ENCODE measurements around the gene VWA7. TPM values are rescaled to one million over a fixed set of nuclear protein-coding genes. Genes with fewer than 3 reads are reported as not detected.

Gene VWA7
- polyA plus RNA-seq, 1 experiment = 0.29 TPM

DNA sequence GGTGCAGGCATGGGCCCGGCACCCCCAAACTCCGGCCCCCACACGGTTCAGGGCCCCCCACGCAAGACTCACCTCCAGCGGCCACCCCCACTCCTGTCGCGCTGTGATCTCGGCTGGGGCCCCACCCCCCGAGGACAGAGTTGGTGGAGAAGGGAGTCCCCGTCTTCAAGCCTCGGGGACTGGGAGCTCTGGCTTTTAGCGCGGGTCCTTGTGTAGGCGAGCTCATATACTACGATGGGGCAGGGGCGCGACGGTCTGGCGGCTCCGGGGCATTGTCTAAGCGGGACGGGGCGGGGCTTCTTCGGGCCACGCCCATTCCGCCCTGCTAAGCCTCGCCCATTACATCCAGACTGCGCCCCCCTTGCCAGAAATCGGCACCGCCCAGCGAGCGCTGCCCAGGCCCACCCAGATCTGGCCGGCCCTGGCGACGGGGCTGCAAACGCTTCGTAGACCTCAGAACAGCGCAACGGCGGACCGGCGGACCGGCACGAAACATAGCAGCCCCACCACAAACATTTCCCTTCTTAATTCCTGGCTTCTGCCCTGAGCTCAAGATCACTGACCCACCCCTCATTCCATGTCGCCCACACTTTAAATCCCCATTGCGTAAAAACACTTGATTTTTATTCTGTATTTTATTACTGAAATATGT, 47.0 kb downstream of the VWA7 start:
- Histone ChIP-seq H3K36me3 (ENCODE audit: control insufficient read depth, insufficient read depth, low read length) (peaks cover 26% of the 10 kb centered on the region), H3K27me3 (ENCODE audit: control insufficient read depth, insufficient read depth, low read length) (no peaks in the 10 kb centered on the region), H3K4me3 (ENCODE audit: low read depth, low read length) (peak overlapping the region; percentile 88)
- peak; percentile 21; the same call in 1 of the 2 replicates for TF ChIP-seq CTCF (IDR thresholded peaks at IDR 0.05; ENCODE audit: insufficient read depth, low read depth, low read length)
- CTCF ChIA-PET = interaction anchor here (0.6 to 4.6 kb wide), 17 partner anchors 8 to 141 kb away, joined by 3 to 28 read pairs (median 5); partner anchors contain the start of genes LSM2, LY6G6C, LY6G6D and MSH5
- POLR2A ChIA-PET = interaction anchor here (0.5 to 0.9 kb wide), 3 partner anchors 8 to 244 kb away, joined by 3 to 6 read pairs (median 4); no protein-coding TSS in a partner anchor
- DNase-seq (ENCODE audit: low read depth) = peak; percentile 53

DNA sequence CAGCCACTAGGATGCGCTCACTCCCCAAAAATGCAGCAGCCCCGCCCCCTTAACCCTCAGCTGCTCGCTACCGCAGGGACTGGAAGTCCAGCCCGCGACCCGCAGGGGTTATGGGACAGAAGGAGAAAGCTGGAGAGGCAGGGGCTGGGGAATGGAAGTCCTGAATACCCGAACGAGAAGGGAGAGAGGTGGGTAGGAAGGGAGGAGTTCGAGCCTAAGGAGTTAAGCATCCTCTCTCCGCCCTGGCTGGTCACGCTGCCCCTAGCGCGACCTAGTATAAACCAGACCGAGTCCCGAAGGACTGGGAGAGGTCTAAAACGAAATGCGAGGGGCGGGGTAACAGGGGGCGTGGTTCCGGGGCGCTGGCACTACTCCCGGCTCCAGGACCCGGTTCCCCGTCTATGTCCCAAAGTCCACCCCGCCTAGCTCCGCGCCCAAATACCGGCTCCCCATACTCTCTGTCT, 47.6 kb downstream of the VWA7 start:
- CTCF ChIA-PET = interaction anchor here (0.6 to 4.6 kb wide), 16 partner anchors 8 to 141 kb away, joined by 3 to 28 read pairs (median 6); partner anchors contain the start of genes LY6G6C, LY6G6D, MSH5 and VARS1
- peak; percentile 58 for DNase-seq (ENCODE audit: low read depth)
- Histone ChIP-seq H3K36me3 (ENCODE audit: control insufficient read depth, insufficient read depth, low read length) (peaks cover 26% of the 10 kb centered on the region), H3K27me3 (ENCODE audit: control insufficient read depth, insufficient read depth, low read length) (no peaks in the 10 kb centered on the region), H3K4me3 (ENCODE audit: low read depth, low read length) (peak overlapping the region; percentile 88)
- no peak for TF ChIP-seq CTCF (IDR thresholded peaks at IDR 0.05; ENCODE audit: insufficient read depth, low read depth, low read length)
- POLR2A ChIA-PET = interaction anchor here (0.5 to 0.9 kb wide), 3 partner anchors 8 to 244 kb away, joined by 3 to 6 read pairs (median 4); partner anchors contain the start of gene MSH5

GRCh38 chr6:31728767-31729514, 48.2 kb downstream of the VWA7 start, which contains the start of gene DDAH2:
Gene DDAH2 (minus strand): TSS chr6:31729299. CDS start chr6:31729161, 138 bp downstream.
- peak; percentile 55 for TF ChIP-seq CTCF (IDR thresholded peaks at IDR 0.05; ENCODE audit: insufficient read depth, low read depth, low read length)
- CTCF ChIA-PET = interaction anchor here (0.6 to 4.6 kb wide), 15 partner anchors 8 to 142 kb away, joined by 3 to 28 read pairs (median 6); partner anchors contain the start of genes LY6G6C, LY6G6D, MSH5 and VARS1
- Histone ChIP-seq H3K27me3 (ENCODE audit: control insufficient read depth, insufficient read depth, low read length) (no peaks in the 10 kb centered on the region), H3K36me3 (ENCODE audit: control insufficient read depth, insufficient read depth, low read length) (peaks cover 25% of the 10 kb centered on the region), H3K4me3 (ENCODE audit: low read depth, low read length) (peak within 1 kb of the TSS; percentile 88)
- POLR2A ChIA-PET = interaction anchor here (0.9 kb wide), 1 partner anchor 11 kb away, joined by 3 read pairs; the partner anchor contains the start of gene MSH5
- no peak for DNase-seq (ENCODE audit: low read depth)

DNA sequence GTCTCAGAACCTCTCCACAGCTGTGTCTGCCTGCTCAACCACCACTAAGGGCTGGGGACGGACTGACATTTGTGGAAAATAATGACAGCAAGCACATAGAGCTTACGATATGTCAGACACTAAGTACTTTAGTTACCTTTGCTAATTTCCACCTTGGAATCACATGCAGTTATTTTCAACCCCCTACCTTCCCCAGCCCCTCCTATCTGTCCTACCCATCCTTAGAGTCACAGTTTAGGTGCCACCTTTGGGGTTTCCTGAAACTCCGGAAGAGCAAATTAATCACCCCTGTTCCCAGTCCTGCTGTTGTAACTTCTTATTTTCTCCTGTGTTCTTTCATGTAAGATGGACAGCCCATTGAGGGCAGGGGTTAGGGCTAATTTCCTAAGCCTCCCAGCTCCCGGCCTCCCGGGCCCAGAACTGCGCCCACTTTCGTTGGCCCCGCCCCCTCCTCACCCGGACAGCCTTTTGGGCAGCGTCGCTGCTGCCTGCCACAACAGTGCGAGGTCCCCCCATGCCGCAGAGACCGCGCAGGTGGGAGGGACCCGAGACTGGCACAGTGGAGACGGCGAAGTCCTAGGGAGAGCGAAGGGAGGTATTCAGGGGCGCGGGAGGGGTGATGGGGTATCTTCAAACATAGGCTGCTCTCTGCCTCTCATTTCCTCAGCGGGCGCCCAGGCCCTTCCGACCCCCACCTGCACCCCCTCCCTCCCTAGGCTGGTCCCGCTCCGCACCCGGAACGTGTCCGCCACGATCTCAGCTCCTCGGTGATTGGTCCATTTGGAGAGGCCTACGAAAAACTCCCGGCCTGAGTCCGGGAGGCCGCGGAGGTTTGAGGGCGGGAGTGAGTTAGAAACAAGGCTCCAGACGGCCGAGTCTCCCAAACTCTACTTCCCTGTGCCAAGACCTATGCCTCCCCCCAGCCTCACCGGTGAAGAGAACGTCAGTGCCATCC, 49.1 kb downstream of the VWA7 start:
- peaks cover 17% of the 10 kb centered on the region for H3K36me3 ChIP-seq (ENCODE audit: control insufficient read depth, insufficient read depth, low read length)
- H3K4me3 ChIP-seq (ENCODE audit: low read depth, low read length) = peak overlapping the region; percentile 88
- CTCF ChIA-PET = interaction anchor here (0.6 to 4.6 kb wide), 3 partner anchors 7 to 102 kb away, joined by 3 to 28 read pairs (median 8); partner anchors contain the start of gene LY6G6C
- POLR2A ChIA-PET = no interaction called here
- no peak for TF ChIP-seq CTCF (IDR thresholded peaks at IDR 0.05; ENCODE audit: insufficient read depth, low read depth, low read length)
- DNase-seq (ENCODE audit: low read depth) = no peak
- no peaks in the 10 kb centered on the region for H3K27me3 ChIP-seq (ENCODE audit: control insufficient read depth, insufficient read depth, low read length)

All from BJ (cell line).